ENCODE results near the gene HEBP1.

DNA sequence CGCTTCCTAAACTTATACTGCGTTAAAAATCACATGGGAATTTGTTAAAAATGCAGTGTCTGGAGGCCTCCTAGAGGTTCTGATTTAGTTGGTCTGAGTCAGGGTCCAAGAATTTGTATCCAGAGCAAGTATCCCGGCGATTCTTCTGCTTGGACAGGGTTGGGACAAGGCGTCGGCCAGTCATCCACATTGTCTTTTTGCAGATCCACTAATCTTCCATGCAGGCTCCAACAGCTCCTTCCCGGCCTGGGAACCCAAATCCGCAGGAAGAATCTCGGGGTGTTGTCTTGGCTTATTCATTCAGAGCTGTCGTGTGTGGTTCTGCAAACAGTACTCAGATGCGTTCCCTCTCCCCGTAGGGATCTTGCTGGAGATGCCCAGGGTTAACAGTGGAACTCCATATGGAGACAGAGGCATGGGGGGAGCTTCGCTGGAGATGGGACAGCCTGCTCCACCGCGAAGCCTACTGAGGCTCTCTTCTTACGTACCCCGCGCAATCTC lies 73.4 kb downstream of the HEBP1 start:
- no peak for TF ChIP-seq POLR2A (IDR thresholded peaks at IDR 0.05; ENCODE audit: low read length)
- TF ChIP-seq GATA1 (IDR thresholded peaks at IDR 0.05; ENCODE audit: low read depth, low read length): no peak

Measured in erythroblast (primary cell).